Esophagus (tissue), 2 donors: ENCODE results near the gene ZC3HAV1L. TPM values are rescaled to one million over a fixed set of nuclear protein-coding genes. Genes with fewer than 3 reads are reported as not detected.
A peak's percentile ranks its signal among the peaks of the same experiment; 100 is the strongest.

Experiments used
- H3K27ac ChIP-seq, 2 donors: one replicate each; pipeline ENCODE4 v1.5.1; 2013; ENCODE audit warnings: low read depth in 2 of 2, mild to moderate bottlenecking in 2 of 2, inconsistent platforms in 1 of 2, low read length in 1 of 2, moderate library complexity in 1 of 2
- H3K27me3 ChIP-seq, 2 donors: one replicate each; pipeline ENCODE4 v1.6.1; 2013; ENCODE audit warnings: low read length in 2 of 2, control low read depth in 1 of 2, mild to moderate bottlenecking in 1 of 2; ENCODE audit not compliant: insufficient read depth in 2 of 2, control insufficient read depth in 1 of 2
- H3K36me3 ChIP-seq, 2 donors: one replicate each; pipeline ENCODE4 v1.6.1; 2013; ENCODE audit warnings: low read length in 1 of 2; ENCODE audit not compliant: control insufficient read depth in 2 of 2, insufficient read depth in 2 of 2
- H3K4me1 ChIP-seq, 2 donors: one replicate each; pipeline ENCODE4 v1.6.1; 2013; ENCODE audit warnings: low read length in 1 of 2; ENCODE audit not compliant: control insufficient read depth in 2 of 2, insufficient read depth in 2 of 2
- H3K4me3 ChIP-seq, 2 donors: one replicate each; pipeline ENCODE4 v1.5.1; 2013; ENCODE audit warnings: low read length in 2 of 2, mild to moderate bottlenecking in 2 of 2, low read depth in 1 of 2, moderate library complexity in 1 of 2
- H3K9me3 ChIP-seq, 2 donors: one replicate each; pipeline ENCODE4 v1.6.1; 2013; ENCODE audit warnings: mild to moderate bottlenecking in 2 of 2, low read depth in 1 of 2, low read length in 1 of 2, moderate library complexity in 1 of 2; ENCODE audit not compliant: control insufficient read depth in 2 of 2, insufficient read depth in 1 of 2
- WGBS, 2 donors: extraction: QIAGEN DNeasy Blood & Tissue Kit; methylation state at CpG; one replicate each; pipeline ENCODE4 v1.1.7; 2013; 5-methylcytosine and 5-hydroxymethylcytosine counted together
- polyA plus RNA-seq, 2 donors: library from polyadenylated mRNA; stranded (reverse); fragments of 200-250 nt; gene quantifications; one replicate each; pipeline ENCODE4 v1.2.3, GENCODE V29; 2013
- donor health status: healthy with polysubstance abuse.
- donor health status: Bipolar disorder and iron deficiency.

ZC3HAV1L gene
- polyA plus RNA-seq, 2 donors = 0.92 to 1.1 TPM

DNA sequence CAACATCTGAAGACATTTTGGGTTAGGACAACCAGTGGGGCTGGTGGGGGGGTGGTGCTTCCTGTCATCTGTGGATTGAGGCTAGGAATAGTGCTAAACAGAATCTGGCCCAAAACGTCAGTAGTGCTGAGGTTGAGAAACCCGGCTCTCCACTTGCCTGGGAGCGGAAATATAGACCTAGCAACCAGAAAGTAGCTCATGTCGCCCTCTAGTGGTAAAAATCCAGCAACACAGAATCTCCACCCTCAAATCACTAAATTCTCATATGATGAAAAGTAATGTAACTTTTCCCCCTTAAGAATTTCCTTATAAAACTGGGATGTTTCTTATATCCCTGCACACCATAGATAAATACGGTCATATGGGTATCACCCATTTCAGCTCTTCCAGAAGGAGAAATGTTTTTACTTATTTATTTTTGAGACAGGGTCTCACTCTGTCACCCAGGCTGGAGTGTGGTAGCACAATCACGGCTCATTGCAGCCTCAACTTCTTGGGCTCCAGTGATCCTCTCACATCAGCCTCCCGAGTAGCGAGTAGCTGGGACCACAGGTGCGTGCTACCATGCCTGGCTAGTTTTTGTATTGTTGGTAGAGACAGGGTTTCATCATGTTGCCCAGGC lies 39.3 kb upstream of the ZC3HAV1L start:
- Histone ChIP-seq H3K36me3 (peaks cover 6 to 32% of the 10 kb centered on the region in 2 donors), H3K27me3 (no peaks in the 10 kb centered on the region), H3K27ac (peak overlapping the region; percentile 55 to 60), H3K9me3 (no peaks in the 10 kb centered on the region), H3K4me1 (no peaks in the 10 kb centered on the region), H3K4me3 (no peak overlapping the region)
- 38 to 40% methylated on average over 9 of the region's 9 CpGs for WGBS, 2 donors

DNA sequence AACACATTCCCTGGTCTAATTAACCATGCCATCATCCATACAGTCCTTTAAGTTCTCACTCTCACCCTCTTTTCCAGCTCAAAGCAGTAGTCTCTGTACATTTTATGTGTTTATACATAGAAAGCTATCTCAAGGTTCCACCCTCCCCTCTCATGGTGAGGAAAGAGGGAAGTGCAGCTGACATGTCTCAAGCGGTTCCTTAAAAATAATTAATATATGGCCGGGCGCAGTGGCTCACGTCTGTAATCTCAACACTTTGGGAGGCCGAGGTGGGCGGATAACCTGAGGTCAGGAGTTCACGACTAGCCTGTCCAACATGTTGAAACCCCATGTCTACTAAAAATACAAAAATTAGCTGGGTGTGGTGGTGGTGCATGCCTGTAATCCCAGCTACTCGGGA lies 37.0 kb upstream of the ZC3HAV1L start:
- H3K4me1 ChIP-seq = no peaks in the 10 kb centered on the region
- no peaks in the 10 kb centered on the region for H3K27me3 ChIP-seq
- 78 to 80% methylated on average over 8 of the region's 8 CpGs for WGBS, 2 donors
- H3K27ac ChIP-seq = no peak overlapping the region
- no peaks in the 10 kb centered on the region for H3K9me3 ChIP-seq
- H3K4me3 ChIP-seq = no peak overlapping the region
- H3K36me3 ChIP-seq = peaks cover 0 to 25% of the 10 kb centered on the region in 2 donors

DNA sequence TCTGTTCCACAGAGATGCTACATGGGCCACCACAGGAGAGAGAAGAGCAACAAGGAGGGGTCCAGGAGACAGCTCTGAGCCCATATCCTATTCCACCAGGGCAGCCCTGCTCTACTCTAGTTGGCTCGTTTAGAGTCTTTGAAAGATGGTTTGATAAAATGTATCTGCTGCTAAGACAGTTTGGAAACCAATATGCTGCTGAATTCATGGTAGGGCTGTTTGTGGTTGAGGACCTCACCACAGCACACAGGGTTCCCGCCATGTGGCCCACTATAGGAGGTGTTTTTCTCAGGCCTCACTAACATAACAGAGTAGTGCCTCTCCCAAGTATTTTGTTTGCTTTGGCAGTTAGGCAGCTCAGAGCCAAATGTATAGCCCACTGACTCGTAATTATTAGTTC lies 35.8 kb upstream of the ZC3HAV1L start:
- Histone ChIP-seq H3K27me3 (no peaks in the 10 kb centered on the region), H3K4me3 (no peak overlapping the region), H3K36me3 (peaks cover 0 to 27% of the 10 kb centered on the region in 2 donors), H3K27ac (no peak overlapping the region), H3K4me1 (no peaks in the 10 kb centered on the region), H3K9me3 (no peaks in the 10 kb centered on the region)
- 81 to 85% methylated on average over 3 of the region's 3 CpGs for WGBS, 2 donors

DNA sequence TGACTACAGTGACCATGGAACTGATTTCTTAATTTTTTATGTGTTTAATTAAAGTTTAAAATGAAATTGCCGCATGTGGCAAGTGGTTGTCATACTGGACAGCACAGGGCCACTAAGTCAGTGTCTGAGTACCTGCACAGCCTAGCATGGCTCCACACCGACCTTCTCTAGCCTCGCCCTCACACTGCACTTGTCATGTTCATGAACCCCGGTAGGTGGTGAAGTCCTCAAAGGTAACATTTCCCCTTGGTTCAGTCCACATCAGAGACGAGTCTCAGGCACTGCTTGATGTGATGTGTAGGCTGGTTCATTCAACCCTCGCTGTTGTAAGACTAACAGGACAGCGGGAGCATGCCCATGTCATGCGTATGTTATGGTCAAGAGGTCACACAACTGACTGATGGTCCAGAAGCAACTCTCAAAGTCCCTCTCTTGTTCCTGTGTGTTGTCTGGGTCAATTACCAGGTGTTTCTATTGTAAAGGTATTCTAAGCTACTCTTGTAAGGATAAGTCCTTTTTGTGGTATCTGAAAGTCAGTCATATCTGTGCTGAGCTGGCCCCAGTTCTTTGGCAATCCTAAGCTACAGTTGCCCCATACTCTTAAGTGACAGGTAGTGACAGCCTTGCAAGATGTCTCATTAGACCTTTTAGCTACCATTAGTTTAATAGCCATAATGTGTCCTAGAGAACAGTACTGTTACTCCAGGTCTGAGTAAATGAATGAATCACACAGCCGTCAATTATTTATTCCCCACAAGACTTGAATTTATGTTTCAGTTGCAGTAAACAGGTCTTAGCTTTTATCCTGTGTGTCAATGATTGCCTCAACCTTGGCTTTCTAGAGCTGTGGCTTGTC lies 32.9 kb upstream of the ZC3HAV1L start:
- Histone ChIP-seq H3K36me3 (peaks cover 6 to 34% of the 10 kb centered on the region in 2 donors), H3K27ac (no peak overlapping the region), H3K27me3 (no peaks in the 10 kb centered on the region), H3K4me1 (no peaks in the 10 kb centered on the region), H3K9me3 (no peaks in the 10 kb centered on the region), H3K4me3 (no peak overlapping the region)
- 93 to 94% methylated on average over 9 of the region's 9 CpGs for WGBS, 2 donors

DNA sequence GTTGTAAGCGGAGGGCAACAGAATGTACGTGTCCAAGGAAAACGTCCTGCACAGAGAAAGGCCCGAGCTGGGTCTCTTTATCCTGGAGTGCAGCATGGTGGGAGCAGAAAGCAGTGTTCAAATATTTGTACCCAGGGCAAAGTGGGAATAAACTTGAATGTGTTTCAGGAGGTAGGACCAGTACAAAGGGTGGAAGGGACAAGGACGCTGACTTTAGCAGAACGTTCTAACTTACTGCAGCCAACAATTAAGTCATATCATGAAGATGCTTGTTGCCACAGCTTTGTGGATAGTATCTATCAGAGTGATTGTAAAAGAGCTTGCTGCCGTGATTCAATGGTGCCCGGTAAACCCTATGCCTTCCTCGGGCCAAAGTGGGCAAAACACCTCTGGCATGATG lies 30.5 kb upstream of the ZC3HAV1L start:
- WGBS, 2 donors = 81 to 84% methylated on average over 9 of the region's 9 CpGs
- H3K4me1 ChIP-seq = no peaks in the 10 kb centered on the region
- H3K36me3 ChIP-seq = peaks cover 9 to 23% of the 10 kb centered on the region in 2 donors
- H3K4me3 ChIP-seq = no peak overlapping the region
- no peaks in the 10 kb centered on the region for H3K27me3 ChIP-seq
- H3K27ac ChIP-seq = no peak overlapping the region
- no peaks in the 10 kb centered on the region for H3K9me3 ChIP-seq

DNA sequence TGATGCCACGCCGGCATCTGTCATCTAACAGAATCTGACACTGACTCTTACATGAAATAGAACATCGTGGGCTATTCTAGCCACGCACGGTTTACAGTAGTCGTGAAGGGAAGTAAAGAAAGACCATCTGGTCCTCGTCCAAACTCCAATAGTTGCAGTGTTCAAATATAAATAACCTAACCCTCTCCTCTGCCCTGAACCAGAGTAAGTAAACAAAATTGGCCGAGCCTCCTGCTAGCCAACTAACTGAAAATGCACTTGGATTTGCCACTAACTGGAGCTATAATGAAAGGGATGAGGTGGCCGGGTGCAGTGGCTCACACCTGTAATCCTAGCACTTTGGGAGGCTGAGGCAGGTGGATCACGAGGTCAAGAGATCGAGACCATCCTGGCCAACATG lies 29.5 kb upstream of the ZC3HAV1L start:
- H3K36me3 ChIP-seq = peaks cover 9 to 27% of the 10 kb centered on the region in 2 donors
- no peak overlapping the region for H3K4me3 ChIP-seq
- H3K4me1 ChIP-seq = no peaks in the 10 kb centered on the region
- no peaks in the 10 kb centered on the region for H3K27me3 ChIP-seq
- H3K9me3 ChIP-seq = no peaks in the 10 kb centered on the region
- WGBS, 2 donors = 79 to 80% methylated on average over 11 of the region's 11 CpGs
- H3K27ac ChIP-seq = no peak overlapping the region

DNA sequence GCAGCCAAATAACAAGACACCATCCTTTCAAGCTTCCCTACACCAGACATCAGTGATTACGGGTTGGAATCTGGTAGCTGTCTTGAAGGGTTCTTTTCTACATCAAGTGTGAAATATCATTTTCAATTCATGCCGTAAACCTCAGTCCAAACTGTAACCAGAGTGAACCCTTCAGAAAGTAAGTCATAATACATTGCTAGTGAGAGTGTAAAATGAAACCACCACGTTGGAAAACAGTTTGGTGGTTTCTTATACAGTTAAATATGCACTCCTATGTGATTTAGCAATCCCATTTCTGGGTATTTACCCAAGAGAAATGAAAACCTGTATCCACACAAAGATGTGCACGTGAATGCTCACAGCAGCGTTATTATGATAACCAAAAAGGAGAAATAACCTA lies 25.6 kb upstream of the ZC3HAV1L start:
- H3K9me3 ChIP-seq = no peaks in the 10 kb centered on the region
- H3K36me3 ChIP-seq = peaks cover 9 to 17% of the 10 kb centered on the region in 2 donors
- 83% methylated on average over 5 of the region's 5 CpGs for WGBS, 2 donors
- H3K27ac ChIP-seq = no peak overlapping the region
- H3K4me3 ChIP-seq = no peak overlapping the region
- H3K4me1 ChIP-seq = no peaks in the 10 kb centered on the region
- H3K27me3 ChIP-seq = no peaks in the 10 kb centered on the region

DNA sequence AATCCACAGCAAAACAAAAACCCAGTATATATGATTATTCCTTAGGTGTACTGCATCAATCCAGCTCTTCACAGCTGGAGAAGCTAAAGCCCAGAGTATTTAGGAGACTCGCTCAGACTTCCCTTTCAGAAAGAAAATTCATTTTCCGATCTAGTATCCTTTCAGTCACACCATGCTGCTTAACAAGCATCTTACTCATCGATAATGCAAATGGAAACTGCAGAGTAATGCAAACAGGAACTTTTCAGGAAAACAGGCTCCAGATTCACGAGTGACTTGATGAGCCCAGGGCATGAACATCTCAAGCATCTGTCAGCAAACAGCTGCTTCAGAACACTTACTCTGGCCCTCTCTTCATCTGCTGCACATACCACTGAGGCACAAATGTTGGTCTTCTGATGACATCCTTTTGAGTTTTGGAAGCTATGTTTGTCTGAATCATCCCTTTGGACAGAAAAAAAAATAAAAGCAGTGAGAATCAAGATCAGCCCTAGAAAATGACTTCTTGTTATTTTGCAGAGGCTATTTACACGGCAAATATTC lies 24.9 kb upstream of the ZC3HAV1L start:
- H3K27me3 ChIP-seq = no peaks in the 10 kb centered on the region
- no peak overlapping the region for H3K4me3 ChIP-seq
- H3K36me3 ChIP-seq = peaks cover 9 to 11% of the 10 kb centered on the region in 2 donors
- no peaks in the 10 kb centered on the region for H3K9me3 ChIP-seq
- 82% methylated on average over 5 of the region's 5 CpGs for WGBS, 2 donors
- H3K4me1 ChIP-seq = no peaks in the 10 kb centered on the region
- H3K27ac ChIP-seq = no peak overlapping the region

DNA sequence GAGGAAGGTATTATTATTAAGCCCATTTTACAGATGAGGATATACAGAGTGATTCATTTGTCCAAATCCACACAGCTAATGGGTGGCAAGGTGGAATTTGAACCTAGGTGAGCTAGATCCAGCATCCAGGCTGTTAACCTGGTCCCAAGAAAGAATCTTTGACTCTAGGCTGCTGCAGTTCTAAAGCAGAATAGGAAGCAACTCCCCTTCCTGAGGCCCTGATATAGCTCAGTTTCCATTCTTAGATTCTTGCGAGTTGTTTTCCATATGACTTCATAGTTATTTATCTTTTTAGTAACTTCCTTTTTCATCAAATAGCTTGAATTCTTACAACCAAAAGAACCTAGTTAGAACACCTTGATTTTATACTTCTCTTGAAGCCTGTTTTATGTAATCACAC lies 24.1 kb upstream of the ZC3HAV1L start:
- peaks cover 9 to 11% of the 10 kb centered on the region in 2 donors for H3K36me3 ChIP-seq

More for the DNA sequence above, 24.1 kb upstream of the ZC3HAV1L start:
- WGBS, 2 donors = 58 to 60% methylated on average over 1 of the region's 1 CpG
- no peaks in the 10 kb centered on the region for H3K27me3 ChIP-seq
- H3K4me1 ChIP-seq = no peaks in the 10 kb centered on the region
- no peak overlapping the region for H3K27ac ChIP-seq
- no peaks in the 10 kb centered on the region for H3K9me3 ChIP-seq
- H3K4me3 ChIP-seq = no peak overlapping the region
